Stimulated activated CD4-positive, alpha-beta T cell treated with anti-CD3 and anti-CD28 coated beads, TNF-alpha, amount 100 ng/mL, for 1 hour (primary cell): ENCODE results near the gene SLC38A3.
A peak's percentile ranks its signal among the peaks of the same experiment; 100 is the strongest.

ENCODE experiments used
- DNase-seq, 3 donors: peaks; one replicate each; pipeline ENCODE4 v3.0.0-alpha.2; 2020; ENCODE audit warnings: low read depth in 3 of 3, low spot score in 1 of 3

The SLC38A3 gene

GRCh38 chr3:50190936-50191660, 14.0 kb upstream of the SLC38A3 start, which contains the start of gene GNAT1:
GNAT1 (plus strand) TSS chr3:50191610; CDS start chr3:50191726, 116 bp downstream.
- DNase-seq: no peak

DNA sequence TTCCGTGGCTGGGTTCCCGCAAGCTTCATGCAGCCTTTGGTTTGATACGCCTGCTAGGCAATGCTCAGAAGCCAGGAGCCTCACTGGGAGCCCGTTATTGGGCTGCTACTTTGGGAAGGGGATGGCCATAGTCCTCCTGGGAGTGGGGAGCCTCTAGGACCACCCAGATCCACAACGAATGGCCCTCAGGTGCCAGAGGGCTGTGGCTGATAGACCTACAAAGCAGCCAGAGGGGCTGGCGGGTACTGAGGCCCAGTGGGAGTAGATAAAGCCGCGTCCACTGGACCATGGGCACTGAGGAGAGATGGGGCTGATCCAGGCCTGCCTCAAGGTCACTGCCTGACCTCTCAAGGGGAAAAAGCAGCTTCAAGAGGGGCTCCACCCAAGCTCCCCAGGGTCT, 12.9 kb upstream of the SLC38A3 start:
- no peak for DNase-seq

- peak; percentile 44 to 88 (median 69) for DNase-seq
These were observed 12.4 kb upstream of the SLC38A3 start for GRCh38 chr3:50192689-50193141.

- no peak for DNase-seq
These were observed 11.8 kb upstream of the SLC38A3 start for GRCh38 chr3:50193286-50193685.

DNA sequence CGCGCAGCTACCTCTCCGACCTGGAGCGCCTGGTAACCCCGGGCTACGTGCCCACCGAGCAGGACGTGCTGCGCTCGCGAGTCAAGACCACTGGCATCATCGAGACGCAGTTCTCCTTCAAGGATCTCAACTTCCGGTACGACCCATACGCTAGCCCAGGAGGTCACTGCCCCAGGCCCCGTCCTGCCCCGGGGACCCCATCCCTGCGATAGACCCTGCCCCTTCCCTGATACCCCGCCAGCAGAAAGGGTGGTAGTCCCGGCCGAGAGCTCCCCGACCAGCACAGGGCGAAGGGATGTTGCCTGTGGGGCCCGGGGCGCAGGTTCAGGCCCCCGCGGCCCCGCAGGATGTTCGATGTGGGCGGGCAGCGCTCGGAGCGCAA, 11.3 kb upstream of the SLC38A3 start:
- DNase-seq: no peak

DNA sequence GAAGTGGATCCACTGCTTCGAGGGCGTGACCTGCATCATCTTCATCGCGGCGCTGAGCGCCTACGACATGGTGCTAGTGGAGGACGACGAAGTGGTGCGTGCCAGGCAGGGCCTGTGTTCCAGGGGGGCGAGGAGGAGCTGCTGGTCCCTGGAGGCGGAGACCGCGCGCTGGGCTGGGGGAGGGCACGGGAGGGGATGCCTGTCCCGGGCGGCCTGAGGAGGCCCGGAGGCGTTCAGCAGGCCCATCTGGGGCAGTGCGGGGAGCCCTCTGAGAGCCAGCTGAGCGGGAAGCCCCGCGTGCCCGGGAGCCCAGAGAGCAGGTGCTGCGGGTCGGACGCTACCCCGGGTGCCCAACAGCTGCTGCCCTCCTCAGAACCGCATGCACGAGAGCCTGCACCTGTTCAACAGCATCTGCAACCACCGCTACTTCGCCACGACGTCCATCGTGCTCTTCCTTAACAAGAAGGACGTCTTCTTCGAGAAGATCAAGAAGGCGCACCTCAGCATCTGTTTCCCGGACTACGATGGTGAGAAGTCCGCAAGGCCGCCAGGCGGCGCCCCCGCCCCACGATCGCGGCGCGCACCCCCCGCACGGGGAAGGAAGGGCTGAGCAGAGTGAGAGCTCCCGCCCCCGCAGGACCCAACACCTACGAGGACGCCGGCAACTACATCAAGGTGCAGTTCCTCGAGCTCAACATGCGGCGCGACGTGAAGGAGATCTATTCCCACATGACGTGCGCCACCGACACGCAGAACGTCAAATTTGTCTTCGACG, 10.8 kb upstream of the SLC38A3 start:
- DNase-seq: peak; percentile 57 to 80 (median 79)

- DNase-seq: no peak
These were observed 10.1 kb upstream of the SLC38A3 start for GRCh38 chr3:50194903-50195500.

DNA sequence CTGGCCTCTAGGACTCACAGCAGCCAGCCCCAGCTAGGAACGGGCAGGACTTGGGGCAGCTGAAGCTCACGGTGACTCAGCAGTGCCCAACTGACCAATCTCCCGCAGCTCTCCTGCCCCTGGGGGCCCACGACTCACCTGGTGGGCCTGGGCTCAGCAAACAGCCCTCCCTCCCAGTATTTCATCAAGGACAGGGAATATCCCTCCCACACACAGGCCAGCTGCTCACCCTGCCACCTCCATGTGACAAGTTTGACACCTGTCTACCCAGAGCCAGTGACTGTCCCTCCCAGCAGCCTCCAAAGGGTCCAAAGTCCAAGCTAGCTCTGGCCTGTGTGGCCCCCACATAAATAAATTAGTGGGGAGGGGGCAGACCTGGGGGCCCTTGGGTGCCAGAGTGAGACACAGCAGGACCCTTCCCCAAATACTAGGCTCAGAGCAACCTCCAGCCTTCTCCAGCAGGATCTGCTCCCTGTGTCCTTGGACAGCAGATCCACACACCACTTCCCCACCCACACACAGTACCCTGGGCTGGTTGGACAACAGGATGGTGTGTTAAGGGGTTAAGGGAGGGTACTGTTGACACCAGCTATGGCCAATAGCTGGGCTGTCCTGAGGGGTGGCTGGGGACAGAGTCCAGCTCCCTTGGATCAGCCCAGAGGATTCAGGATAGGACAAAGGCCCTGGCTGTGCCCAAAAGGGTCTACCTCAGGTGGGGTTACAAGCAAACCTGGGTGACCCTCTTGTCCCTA, 9.4 kb upstream of the SLC38A3 start:
- no peak for DNase-seq

GRCh38 chr3:50196253-50196801, 8.7 kb upstream of the SLC38A3 start:
- DNase-seq: no peak

DNA sequence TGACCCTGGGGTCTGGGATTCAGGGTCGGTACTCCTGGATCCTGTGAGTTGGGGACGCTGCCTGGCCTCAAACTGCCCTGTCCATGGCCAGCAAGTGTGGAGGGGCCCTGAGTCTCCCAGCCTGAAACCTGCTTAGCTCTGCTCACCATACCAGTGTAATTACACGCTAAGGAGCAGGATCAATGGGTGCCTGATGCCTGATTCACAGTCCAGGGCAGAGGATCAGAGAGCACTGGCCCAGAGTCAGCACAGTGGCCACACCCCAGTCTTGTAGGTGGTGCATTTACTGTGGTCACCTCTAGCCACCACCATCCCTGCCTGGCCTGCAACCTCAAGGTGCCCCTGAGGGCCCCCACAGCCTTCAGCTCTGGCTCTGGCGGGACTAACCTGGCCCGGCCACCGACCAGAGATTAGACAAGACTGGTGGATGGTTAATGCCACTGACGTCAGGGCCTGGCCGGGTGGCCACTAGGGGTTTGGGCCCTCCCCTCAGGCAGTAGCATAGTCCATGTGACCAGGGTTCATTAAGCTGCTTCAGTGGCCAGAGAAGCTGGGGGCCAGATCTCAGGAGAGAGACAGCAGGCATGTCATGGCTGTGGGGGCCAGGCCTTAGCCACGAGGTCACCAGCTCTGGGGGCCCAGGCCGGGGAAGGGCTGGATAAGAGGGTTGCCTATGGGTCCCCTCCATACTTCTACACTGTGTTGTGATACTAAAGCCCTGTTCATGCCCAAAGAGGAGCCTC, 3.3 kb upstream of the SLC38A3 start:
- no peak for DNase-seq

DNA sequence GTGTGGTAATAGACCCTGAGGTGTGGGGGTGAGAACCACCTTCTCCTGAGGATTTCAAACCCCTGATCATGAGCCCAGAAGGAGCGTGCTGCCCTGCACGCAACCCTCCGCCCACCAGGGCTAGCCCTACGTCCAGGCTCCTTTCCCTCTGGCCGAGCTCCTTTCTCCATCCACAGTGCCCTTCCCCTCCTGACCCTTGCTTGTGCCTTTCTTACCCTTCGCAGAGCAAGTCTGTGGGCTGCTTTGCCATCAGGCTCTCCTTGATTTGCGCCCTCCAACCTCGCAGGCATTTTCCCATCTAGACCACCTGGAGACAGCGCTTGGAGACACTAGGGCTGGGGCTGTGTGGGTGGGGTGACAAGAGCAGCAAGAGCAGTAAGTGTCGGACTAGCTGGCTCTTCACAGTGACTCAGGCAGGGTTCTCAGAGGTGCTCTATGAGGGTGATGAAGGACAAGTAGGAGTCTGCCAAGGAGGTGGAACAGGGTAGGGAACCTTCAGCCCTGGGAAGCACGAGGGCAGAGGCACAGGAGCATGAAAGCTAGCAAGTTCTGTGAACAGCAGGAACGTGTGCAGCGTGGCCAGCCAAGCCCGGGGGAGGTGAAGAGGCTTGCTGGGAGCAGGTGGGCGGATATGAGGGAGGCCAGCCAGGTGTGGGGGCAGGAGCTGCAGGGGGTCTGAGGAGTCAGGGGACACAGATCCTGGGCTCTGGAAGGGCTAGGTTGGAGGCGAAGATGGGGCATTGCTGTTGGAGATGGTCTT, 2.5 kb upstream of the SLC38A3 start:
- DNase-seq: no peak

- DNase-seq: no peak
These were observed 1.8 kb upstream of the SLC38A3 start for GRCh38 chr3:50203113-50203808.

- DNase-seq: no peak
These were observed 965 bp upstream of the SLC38A3 start for GRCh38 chr3:50203809-50204803.

- no peak for DNase-seq
These were observed 574 bp downstream of the SLC38A3 start for GRCh38 chr3:50205413-50206276.

DNA sequence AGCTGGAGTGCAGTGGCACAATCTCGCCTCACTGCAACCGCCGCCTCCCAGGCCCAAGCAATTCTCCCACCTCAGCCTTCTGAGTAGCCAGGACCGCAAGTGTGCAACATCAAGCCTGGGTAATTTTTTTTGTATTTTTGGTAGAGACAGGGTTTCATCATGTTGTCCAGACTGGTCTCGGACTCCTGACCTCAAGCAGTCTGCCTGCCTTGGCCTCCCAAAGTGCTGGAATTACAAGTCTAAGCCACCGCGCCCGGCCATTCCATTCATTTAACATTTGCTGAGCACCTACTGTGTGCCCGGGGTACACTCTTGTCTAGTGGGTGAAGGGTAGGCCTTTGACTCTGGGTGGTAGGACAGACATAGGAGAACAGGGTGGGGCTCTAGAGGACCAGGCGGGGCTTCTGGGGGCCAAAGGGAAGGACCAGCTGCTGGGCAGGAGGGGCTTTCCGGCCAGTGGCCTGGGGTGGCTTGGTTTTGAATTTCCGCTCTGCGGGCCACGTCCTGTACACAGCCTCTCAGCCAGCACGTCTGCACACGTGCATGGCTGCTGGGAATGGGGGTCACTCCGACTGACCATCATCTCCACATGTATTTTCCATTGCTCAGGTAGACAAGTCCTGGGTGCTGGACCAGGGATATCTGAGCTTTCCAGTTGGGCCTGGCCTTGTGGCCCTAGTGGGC, 2.4 kb downstream of the SLC38A3 start:
- no peak for DNase-seq

GRCh38 chr3:50208677-50209344, 3.7 kb downstream of the SLC38A3 start:
- DNase-seq: no peak
